H7 (cell line): ENCODE results near the gene DENND4B. TPM values are rescaled to one million over a fixed set of nuclear protein-coding genes. Genes with fewer than 3 reads are reported as not detected.

Source experiments
- DNase-seq: peaks from one replicate; pipeline ENCODE4 v3.0.0; 2012
- H3K27me3 ChIP-seq: 2 replicates; pipeline ENCODE4 v1.6.0; 2011; ENCODE audit warnings: mild to moderate bottlenecking, low read length; ENCODE audit not compliant: control insufficient read depth, insufficient read depth
- H3K36me3 ChIP-seq: replicated peaks from 2 replicates; pipeline ENCODE4 v1.5.1; 2011; ENCODE audit warnings: low read length; ENCODE audit not compliant: control insufficient read depth, insufficient read depth
- H3K4me3 ChIP-seq: 2 replicates; pipeline ENCODE4 v1.5.1; 2011; ENCODE audit warnings: low read depth, mild to moderate bottlenecking, control low read depth, low read length, moderate library complexity; ENCODE audit not compliant: insufficient read depth
- total RNA-seq: library from RNA; depleted of rRNA; stranded (reverse); fragments of >200 nt; shearing (Covaris generic); gene quantifications from 2 replicates; pipeline ENCODE4 v1.2.3, GENCODE V29; 2014

DENND4B gene
- total RNA-seq, 1 experiment from 2014 or later = 41.9 TPM

- DNase-seq = peak; percentile 37
- H3K4me3 ChIP-seq = no peak overlapping the region
- H3K27me3 ChIP-seq = no peaks in the 10 kb centered on the region
- H3K36me3 ChIP-seq = peaks cover 30% of the 10 kb centered on the region
These were observed 14.1 kb downstream of the DENND4B start for GRCh38 chr1:153932156-153933131.

GRCh38 chr1:153929981-153930948 lies 16.3 kb downstream of the DENND4B start:
- Histone ChIP-seq H3K27me3 (no peaks in the 10 kb centered on the region), H3K4me3 (no peak overlapping the region), H3K36me3 (peaks cover 18% of the 10 kb centered on the region)
- peak; percentile 67 for DNase-seq

DNA sequence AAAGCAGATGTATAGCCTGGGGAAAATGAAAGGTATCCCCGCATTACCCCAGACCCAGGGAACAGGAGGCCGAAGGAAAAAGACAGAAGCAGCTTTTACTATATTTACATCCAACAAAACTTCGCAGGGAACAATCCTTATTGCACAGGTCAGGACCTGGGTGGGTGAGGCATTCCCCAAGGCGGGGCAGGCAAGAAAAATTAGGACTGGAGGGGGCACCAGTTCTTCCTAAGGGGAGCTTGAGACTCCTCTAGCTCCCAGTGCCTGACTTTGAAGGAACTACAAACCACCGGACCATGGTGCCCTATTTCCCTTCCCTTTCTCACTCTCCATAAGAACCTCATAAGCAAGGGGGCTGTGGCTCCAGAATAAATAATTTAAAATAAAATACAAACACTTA lies 17.1 kb downstream of the DENND4B start:
- DNase-seq = peak; percentile 21
- H3K27me3 ChIP-seq = no peaks in the 10 kb centered on the region
- peaks cover 15% of the 10 kb centered on the region for H3K36me3 ChIP-seq
- no peak overlapping the region for H3K4me3 ChIP-seq

DNA sequence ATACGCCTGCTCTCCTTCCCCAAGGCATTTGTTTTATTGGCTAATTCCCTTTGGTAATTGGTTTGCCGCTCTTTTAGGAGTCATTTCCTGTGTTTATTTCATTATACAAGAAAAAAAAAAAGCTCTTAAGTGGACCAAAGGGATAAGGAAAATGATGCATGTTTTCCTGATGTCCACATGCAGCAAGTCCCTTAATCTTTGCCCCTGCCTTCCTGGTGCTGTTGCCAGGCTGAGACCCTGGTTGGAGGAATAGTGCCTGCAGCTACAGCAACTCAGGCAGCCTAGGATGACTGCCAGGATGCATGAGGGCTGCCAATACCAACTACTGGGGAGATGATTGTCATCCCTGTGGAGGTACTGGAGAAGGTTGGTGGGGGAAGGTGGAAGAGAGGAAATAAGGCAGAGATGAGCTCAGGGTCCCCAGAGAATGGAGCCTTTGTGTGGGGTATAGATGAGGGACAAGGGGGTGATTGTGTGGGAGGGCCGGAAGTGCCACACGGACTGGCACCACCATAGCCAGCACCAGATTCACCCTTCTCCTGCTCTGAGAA lies 17.7 kb downstream of the DENND4B start:
- Histone ChIP-seq H3K27me3 (no peaks in the 10 kb centered on the region), H3K36me3 (peaks cover 14% of the 10 kb centered on the region), H3K4me3 (no peak overlapping the region)
- DNase-seq = peak; percentile 22

- Histone ChIP-seq H3K36me3 (peaks cover 13% of the 10 kb centered on the region), H3K4me3 (no peak overlapping the region), H3K27me3 (no peaks in the 10 kb centered on the region)
- no peak for DNase-seq
These were observed 18.3 kb downstream of the DENND4B start for GRCh38 chr1:153928245-153928644.

GRCh38 chr1:153926405-153926804 lies 20.1 kb downstream of the DENND4B start:
- no peaks in the 10 kb centered on the region for H3K27me3 ChIP-seq
- peaks cover 6% of the 10 kb centered on the region for H3K36me3 ChIP-seq
- H3K4me3 ChIP-seq = no peak overlapping the region
- no peak for DNase-seq

DNA sequence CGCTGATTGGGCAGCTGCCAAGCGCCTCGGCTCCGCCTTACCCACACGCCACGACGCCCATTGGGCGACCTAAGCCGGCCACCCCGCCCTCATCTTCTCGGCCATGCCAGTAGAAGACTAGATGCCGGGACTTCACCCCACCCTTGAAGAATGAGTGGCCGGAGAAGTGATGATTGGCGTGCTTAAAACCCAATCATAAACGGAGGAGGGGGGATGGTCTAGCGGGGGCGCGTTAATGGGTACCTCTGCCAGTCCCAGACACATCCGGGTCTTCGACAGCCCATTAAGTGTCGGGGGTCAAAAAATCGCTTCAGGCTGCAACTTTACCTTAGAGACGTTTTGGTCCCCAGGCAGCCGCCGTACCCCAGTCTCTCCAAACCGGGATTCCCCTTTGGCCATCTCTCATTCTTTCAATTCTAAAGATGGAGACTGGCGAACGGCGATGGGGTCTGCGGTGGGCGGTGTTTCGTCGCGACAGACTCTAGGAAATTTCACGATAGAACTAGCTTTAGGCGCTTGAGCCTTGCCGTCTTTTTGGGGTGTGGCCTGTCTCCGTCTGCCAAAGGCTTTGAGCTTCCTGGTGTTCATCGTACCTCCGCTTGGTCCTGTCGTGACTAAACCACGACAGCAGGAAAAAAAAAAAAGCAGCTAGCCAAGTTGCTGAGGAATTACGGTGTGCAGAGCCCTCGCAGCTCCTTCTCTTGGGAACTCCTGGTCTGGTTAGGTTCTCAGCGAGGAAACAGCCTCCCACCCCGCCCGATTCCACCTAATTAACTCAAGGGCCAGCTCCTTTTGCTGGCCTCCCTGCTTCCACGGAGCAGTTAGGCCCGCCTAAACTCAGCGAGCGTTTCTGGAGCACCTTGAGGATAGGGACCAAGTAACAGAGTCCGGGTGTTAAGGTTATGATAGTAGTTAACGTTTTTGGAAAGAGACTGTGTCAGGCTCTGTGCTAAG lies 23.3 kb downstream of the DENND4B start, which contains the start of gene GATAD2B:
Gene GATAD2B (minus strand): TSS at position 1 of the 954 bp plus-strand sequence. CDS start 94,625 bp downstream, outside the sequence.
- DNase-seq = peak; percentile 98
- Histone ChIP-seq H3K36me3 (no peaks in the 10 kb centered on the region), H3K27me3 (no peaks in the 10 kb centered on the region), H3K4me3 (peak within 1 kb of the TSS; percentile 84)

GRCh38 chr1:153922076-153922971 lies 24.2 kb downstream of the DENND4B start:
- DNase-seq = peak; percentile 94
- no peaks in the 10 kb centered on the region for H3K27me3 ChIP-seq
- H3K36me3 ChIP-seq = no peaks in the 10 kb centered on the region
- H3K4me3 ChIP-seq = peak overlapping the region; percentile 84

GRCh38 chr1:153921803-153922075 lies 24.8 kb downstream of the DENND4B start:
- H3K36me3 ChIP-seq = no peaks in the 10 kb centered on the region
- no peak for DNase-seq
- H3K4me3 ChIP-seq = peak overlapping the region; percentile 84
- no peaks in the 10 kb centered on the region for H3K27me3 ChIP-seq

GRCh38 chr1:153921080-153921802 lies 25.3 kb downstream of the DENND4B start:
- Histone ChIP-seq H3K4me3 (peak overlapping the region; percentile 84), H3K36me3 (no peaks in the 10 kb centered on the region)

DNA sequence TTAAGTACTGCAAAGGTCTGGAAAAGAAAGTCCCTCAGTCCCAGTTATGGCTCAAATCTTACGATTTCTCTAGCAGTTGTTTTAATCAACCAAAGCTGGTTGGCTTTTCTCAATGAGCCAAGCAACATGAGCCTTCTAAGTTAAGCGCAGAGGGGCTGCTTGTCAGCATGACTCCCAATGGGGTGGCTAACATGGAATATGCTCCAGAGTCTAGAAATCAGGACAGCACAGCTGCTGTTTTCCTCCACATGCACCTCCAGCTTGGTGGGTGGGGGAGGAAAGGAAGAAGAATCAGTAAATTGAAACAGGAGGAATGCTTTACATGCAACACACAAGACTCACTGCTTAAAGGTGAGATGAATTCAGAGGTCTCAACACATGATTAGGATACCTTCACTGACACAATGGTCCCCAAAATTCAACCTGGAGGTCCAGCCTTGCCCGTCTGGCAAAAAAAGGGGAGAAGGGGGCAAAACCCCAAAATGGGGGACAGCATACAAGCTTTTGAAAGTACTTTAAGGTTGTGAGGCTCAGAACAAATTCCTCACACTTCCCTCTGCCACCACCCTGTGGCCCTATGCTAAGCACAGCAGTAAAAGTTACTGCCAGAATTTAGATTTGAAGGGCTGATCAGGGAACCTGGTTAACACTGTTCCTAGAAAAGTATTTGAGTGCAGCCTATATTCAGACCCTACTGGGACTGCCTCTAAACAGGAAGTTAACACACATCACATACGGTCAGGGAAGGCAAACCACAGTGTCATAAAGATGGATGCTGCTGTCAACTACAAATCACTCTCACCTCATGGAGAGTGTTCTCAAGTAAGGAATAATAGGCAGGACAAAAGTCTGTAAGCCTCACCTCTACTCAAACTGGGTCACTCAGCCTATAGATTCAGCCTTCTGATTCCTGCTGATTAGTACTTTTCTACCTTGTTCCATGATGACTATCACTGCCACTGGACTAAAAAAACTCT lies 26.4 kb downstream of the DENND4B start:
- Histone ChIP-seq H3K36me3 (no peaks in the 10 kb centered on the region), H3K27me3 (no peaks in the 10 kb centered on the region), H3K4me3 (no peak overlapping the region)
- DNase-seq = no peak

More at GRCh38 chr1:153921080-153921802, 25.3 kb downstream of the DENND4B start:
- DNase-seq = no peak
- H3K27me3 ChIP-seq = no peaks in the 10 kb centered on the region
